ENCODE measurements around the gene OOSP1.

GRCh38 chr11:59983212-59983611 is 45.0 kb downstream of the OOSP1 start:
- TF ChIP-seq EZH2 (IDR thresholded peaks at IDR 0.05; ENCODE audit: borderline replicate concordance, low read length) (no peak), CTCF (IDR thresholded peaks at IDR 0.05; ENCODE audit: low read length) (no peak)
